HUES48 (cell line): ENCODE measurements around the gene ATP6V1F.

ENCODE experiments used
- H3K27ac ChIP-seq: one replicate; pipeline ENCODE4 v1.7.0; 2013; ENCODE audit warnings: low read depth, low read length, inconsistent platforms
- H3K27me3 ChIP-seq: 2 replicates; pipeline ENCODE4 v1.6.1; 2013; ENCODE audit warnings: mild to moderate bottlenecking, low read length; ENCODE audit not compliant: control insufficient read depth, insufficient read depth
- H3K36me3 ChIP-seq: 2 replicates; pipeline ENCODE4 v1.6.1; 2013; ENCODE audit warnings: low read length; ENCODE audit not compliant: control insufficient read depth, insufficient read depth
- H3K4me1 ChIP-seq: 2 replicates; pipeline ENCODE4 v1.6.1; 2013; ENCODE audit warnings: mild to moderate bottlenecking, low read length; ENCODE audit not compliant: control insufficient read depth, insufficient read depth
- H3K4me3 ChIP-seq: 2 replicates; pipeline ENCODE4 v1.5.1; 2013; ENCODE audit warnings: mild to moderate bottlenecking, low read depth, low read length
- H3K9ac ChIP-seq: 2 replicates; pipeline ENCODE4 v1.6.1; 2013; ENCODE audit warnings: mild to moderate bottlenecking, low read depth, low read length, moderate library complexity
- H3K9me3 ChIP-seq: 2 replicates; pipeline ENCODE4 v1.6.1; 2013; ENCODE audit warnings: low read length; ENCODE audit not compliant: control insufficient read depth, insufficient read depth

The ATP6V1F gene

DNA sequence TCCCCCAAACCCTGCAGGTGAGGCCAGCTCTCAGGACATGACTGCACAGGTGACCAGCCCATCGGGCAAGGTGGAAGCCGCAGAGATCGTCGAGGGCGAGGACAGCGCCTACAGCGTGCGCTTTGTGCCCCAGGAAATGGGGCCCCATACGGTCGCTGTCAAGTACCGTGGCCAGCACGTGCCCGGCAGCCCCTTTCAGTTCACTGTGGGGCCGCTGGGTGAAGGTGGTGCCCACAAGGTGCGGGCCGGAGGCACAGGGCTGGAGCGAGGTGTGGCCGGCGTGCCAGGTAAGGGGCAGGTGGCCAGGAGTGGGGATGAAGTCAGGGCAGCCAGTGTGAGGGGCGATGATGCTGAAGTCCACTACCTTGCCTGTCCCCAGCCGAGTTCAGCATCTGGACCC is 8.3 kb upstream of the ATP6V1F start:
- Histone ChIP-seq H3K27ac (no peak overlapping the region), H3K4me1 (no peaks in the 10 kb centered on the region), H3K27me3 (no peaks in the 10 kb centered on the region)

DNA sequence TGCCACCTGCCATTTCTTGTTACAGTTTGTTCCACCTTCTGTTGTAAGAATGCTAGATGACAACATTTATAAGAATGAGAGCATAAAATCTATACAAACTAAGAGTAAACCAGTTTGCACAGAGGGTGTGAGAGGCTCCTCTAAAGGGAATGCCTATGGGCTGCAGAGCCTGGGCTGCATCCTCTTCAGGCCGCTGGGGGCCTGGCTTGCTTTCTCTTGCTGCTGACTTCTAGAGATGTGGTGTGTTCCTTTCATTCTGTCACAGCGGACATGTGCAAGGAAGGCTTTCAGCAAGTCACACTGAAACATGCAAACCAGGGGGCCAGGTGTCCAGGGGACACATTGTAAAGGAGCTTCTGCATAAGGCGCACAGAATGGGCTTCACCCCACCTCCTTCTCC is 7.1 kb upstream of the ATP6V1F start:
- Histone ChIP-seq H3K4me3 (no peak overlapping the region), H3K9ac (no peak overlapping the region), H3K4me1 (peaks cover 10% of the 10 kb centered on the region; the same call in 1 of the 2 replicates), H3K27ac (no peak overlapping the region), H3K27me3 (no peaks in the 10 kb centered on the region), H3K9me3 (no peaks in the 10 kb centered on the region), H3K36me3 (0 out of 2 replicates have a peak, but pooled peaks cover 2% of the 10 kb centered on the region)

More for the DNA sequence above, 8.3 kb upstream of the ATP6V1F start:
- Histone ChIP-seq H3K36me3 (0 out of 2 replicates have a peak, but pooled peaks cover 2% of the 10 kb centered on the region), H3K9me3 (no peaks in the 10 kb centered on the region), H3K4me3 (no peak overlapping the region), H3K9ac (no peak overlapping the region)

DNA sequence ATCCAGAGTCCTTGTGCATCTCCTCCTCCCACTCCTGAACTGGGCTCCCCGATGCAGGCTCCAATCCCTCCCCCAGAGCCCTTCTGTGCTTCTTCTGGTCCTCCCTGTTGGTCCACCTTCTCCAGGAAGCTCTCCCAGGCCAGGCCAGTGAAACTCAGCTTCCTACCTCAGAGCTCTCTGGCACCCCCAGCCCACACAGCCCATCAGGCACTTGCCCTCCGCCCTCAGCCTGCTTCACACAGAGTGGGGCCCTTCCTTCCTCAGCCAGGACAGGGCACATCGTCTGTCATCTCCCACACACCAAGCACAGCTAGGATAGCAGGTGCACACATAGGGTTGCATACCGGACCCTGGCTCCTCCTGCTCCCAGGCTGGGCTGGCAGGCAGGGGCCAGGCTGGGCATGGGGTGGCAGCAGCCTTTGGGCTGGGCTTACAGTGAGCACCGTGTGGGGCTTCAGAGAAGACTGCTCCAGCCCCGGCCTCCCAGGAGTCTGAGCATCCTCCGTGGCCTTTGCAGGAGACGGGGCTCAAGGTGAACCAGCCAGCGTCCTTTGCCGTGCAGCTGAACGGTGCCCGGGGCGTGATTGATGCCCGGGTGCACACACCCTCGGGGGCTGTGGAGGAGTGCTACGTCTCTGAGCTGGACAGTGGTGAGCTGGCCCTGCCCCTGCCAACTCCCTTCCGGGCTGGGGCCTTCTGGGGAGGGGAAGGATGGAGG is 6.5 kb upstream of the ATP6V1F start:
- Histone ChIP-seq H3K4me1 (peaks cover 13% of the 10 kb centered on the region; the same call in 1 of the 2 replicates), H3K9ac (no peak overlapping the region)

DNA sequence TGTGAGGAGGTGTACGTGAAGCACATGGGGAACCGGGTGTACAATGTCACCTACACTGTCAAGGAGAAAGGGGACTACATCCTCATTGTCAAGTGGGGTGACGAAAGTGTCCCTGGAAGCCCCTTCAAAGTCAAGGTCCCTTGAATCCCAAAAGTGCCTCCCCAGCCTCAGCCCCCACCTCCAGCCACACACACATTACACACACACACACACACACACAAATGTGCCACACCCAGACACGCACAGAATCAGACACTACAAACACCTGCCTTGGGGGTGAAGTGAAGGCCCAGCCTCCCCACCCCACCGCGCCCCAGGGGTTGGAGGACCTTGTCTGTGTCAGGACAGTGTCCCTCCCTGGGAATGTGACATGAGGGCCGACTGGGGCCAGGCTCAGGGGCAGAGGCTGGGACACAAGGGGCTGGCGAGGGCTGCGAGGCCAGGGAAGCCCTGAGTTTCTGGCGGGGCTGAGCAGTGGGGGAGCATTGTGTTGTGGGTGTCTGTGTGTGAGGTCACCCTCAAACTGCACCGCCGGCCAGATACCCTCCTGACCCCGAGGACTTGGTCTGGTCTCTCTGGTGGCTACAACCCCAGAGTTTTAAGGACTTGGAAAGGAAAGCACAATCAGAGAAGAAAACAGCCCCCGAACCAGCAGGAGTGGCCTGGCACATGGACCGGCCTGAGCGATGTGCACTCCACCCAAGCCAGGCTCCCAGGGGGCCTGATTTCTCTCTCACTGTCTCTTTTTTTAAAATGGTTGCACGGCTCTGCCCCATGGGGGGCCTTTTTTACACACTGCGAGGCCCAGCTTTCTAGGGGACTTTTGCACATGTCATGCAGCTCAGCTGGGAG is 4.0 kb upstream of the ATP6V1F start:
- Histone ChIP-seq H3K36me3 (no peaks in the 10 kb centered on the region), H3K4me1 (peaks cover 13% of the 10 kb centered on the region; the same call in 1 of the 2 replicates), H3K27ac (no peak overlapping the region), H3K27me3 (no peaks in the 10 kb centered on the region), H3K4me3 (no peak overlapping the region), H3K9me3 (no peaks in the 10 kb centered on the region), H3K9ac (no peak overlapping the region)

More for the DNA sequence above, 6.5 kb upstream of the ATP6V1F start:
- H3K27me3 ChIP-seq: no peaks in the 10 kb centered on the region
- H3K27ac ChIP-seq: no peak overlapping the region
- H3K4me3 ChIP-seq: no peak overlapping the region
- no peaks in the 10 kb centered on the region for H3K9me3 ChIP-seq
- H3K36me3 ChIP-seq: 0 out of 2 replicates have a peak, but pooled peaks cover 2% of the 10 kb centered on the region

DNA sequence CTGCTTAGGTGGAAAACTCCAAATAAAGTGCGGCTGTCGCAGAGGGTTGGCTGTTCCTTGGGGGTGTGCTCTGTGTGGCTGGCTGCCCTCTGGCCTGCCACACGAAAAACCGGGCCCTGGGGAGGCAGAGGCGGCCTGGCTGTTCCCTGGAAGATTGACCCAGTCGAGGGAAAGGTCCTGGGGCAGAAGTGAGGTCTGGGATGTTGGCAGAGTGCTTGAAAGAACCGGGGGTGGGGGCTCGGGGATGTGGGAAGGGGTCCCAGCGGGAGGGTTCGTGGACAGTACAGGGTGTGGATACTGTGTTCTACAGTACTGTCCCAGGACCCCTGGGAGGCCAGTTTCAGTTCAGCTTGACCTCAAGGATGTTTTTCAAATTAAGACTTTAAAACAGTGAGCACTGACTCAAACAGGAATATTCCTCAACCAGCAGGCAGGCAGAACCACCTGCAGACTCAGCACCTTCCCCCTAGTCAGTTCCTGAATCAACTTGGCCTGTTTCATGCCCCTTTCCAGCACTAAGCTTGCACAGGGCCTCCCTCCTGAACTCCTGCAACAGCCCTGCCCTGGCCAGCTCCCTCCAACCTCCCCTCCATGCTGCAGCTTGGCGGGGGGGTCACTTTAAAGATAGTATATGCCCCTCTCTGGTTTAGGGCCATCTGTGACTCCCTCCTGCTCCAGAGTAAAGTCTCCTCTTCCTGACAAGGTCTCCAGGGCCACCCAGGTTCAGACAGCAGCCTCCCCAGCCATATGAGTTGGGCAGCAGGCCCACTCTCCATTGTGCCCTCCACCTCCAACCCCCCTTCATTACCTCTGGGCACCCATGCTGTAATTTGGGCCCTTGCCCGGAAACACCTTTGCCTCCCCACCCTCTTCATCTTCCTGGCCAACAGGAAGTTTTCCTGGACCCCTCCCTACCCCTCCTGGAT is 3.2 kb upstream of the ATP6V1F start:
- Histone ChIP-seq H3K27me3 (no peaks in the 10 kb centered on the region), H3K9me3 (no peaks in the 10 kb centered on the region), H3K4me1 (peaks cover 13% of the 10 kb centered on the region; the same call in 1 of the 2 replicates), H3K27ac (no peak overlapping the region), H3K4me3 (no peak overlapping the region), H3K36me3 (no peaks in the 10 kb centered on the region), H3K9ac (no peak overlapping the region)

DNA sequence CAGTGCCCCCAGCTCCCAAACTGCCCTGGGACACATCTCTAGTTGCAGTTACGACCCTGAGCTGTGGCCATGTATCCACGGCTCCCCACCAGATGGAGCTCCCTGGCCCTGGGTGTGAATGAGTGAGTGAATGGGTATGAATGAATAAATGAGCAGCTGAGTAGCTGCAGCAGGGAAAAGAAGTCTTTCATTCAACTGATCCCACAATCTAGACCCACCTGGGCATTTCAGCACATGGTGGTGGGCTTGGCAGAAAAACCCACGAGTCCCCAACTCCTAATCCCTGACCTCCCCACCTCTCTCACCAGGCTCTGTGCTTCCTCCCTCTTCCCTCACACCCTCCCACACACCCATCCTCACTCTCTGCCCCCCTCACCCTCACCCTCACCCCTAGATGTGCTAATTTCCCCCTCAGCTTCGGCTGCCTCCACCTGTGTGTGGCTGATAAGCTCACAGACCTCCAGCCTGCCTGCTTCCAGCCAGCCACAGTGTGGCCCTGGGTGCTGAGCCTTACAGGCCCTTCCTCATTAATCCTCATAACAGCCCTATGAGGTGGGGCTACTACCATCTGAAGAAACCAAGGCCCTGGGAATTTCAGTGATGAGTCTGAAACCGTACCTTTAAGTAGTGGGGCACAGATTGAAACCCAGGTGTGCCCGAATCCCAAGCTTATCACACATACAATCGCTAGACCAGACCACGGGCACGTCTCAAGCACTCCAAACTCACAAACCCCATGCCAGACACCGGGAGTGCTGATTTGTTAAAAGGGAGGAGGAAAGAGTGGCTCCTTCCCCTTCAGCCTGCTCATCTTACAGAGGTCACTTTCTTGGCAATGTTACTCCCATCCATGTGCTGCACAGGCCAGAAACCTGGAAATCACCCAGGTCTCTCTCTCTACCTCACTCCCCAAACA is 2.2 kb upstream of the ATP6V1F start:
- Histone ChIP-seq H3K36me3 (peaks cover 7% of the 10 kb centered on the region), H3K9me3 (no peaks in the 10 kb centered on the region), H3K9ac (no peak overlapping the region), H3K27ac (no peak overlapping the region), H3K27me3 (no peaks in the 10 kb centered on the region), H3K4me3 (no peak overlapping the region), H3K4me1 (peaks cover 13% of the 10 kb centered on the region; the same call in 1 of the 2 replicates)

DNA sequence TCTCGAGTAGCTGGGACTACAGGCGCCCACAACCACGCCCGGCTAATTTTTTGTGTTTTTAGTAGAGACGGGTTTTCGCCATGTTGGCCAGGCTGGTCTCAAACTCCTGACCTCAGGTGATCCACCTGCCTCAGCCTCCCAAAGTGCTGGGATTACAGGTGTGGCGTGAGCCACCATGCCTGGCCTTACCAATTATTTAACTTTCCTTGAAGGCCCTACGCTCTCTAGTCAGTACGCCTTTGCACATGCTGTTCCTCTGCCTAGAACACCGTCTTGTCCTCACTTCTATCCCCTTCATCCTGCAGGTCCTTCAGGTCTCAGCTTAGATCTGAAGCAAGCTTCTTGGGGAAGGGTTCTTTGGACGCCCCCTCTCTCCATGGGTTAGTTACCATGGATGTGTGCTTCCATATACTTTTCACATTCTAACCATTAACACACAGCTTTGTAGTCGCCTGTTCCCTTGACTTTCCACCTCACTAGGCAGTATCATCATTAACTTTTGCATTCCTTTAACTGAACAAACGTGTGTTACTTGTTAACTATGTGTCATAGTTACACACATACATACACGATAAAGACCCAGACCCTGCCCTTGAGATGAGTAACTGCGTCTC is 592 bp upstream of the ATP6V1F start:
- Histone ChIP-seq H3K36me3 (peaks cover 15% of the 10 kb centered on the region), H3K9me3 (no peaks in the 10 kb centered on the region), H3K4me3 (peak overlapping the region; percentile 82), H3K27me3 (peaks cover 1% of the 10 kb centered on the region; the same call in 1 of the 2 replicates), H3K4me1 (peaks cover 13% of the 10 kb centered on the region; the same call in 1 of the 2 replicates), H3K27ac (no peak overlapping the region), H3K9ac (no peak overlapping the region)

DNA sequence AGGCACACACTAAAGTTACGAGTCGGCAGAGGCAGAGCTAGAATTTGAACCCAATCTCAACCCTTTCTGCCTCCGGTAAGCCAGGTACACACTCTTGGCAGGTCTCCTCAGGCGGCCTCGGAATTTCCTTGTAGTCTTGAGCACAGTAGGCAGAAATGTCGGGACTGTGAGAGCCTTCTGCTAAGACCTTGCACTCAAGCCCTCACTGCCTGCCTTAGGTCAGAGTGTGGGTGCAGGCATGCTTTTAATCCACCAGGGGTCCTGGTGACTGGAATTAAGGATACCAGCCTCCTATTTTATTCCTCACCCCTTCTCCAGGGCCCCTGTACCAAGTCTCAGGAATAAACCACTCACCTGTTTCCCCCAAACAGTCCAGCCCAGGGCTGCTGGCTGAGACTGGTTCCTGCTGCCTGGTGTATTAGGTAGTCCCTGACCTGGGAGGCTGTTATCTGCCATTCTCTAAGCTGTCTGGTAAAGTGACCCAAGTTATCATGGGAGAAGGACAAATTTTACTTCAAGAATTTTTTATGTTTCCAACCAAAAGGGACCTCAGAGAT is 855 bp downstream of the ATP6V1F start:
- H3K4me1 ChIP-seq: peaks cover 20% of the 10 kb centered on the region; the same call in 1 of the 2 replicates
- no peaks in the 10 kb centered on the region for H3K9me3 ChIP-seq
- peak overlapping the region; percentile 82 for H3K4me3 ChIP-seq
- peaks cover 12% of the 10 kb centered on the region for H3K27me3 ChIP-seq
- H3K9ac ChIP-seq: peak overlapping the region; percentile 39
- no peak overlapping the region for H3K27ac ChIP-seq
- peaks cover 15% of the 10 kb centered on the region for H3K36me3 ChIP-seq

DNA sequence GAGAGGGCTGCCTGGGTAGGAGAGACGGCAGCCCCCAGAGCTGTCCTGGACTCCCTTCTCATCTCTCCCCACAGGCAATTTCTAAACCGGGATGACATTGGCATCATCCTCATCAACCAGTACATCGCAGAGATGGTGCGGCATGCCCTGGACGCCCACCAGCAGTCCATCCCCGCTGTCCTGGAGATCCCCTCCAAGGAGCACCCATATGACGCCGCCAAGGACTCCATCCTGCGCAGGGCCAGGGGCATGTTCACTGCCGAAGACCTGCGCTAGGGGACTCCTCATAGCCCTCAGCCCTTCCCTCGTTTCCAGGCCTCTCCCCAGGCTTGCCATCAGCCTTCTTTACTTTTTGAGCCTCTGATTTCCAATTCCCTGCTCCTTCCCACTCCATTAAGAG is 2.6 kb downstream of the ATP6V1F start:
- no peaks in the 10 kb centered on the region for H3K9me3 ChIP-seq
- peaks cover 19% of the 10 kb centered on the region for H3K4me1 ChIP-seq
- H3K9ac ChIP-seq: no peak overlapping the region
- no peak overlapping the region for H3K4me3 ChIP-seq
- H3K27me3 ChIP-seq: peaks cover 30% of the 10 kb centered on the region
- peaks cover 15% of the 10 kb centered on the region for H3K36me3 ChIP-seq
- H3K27ac ChIP-seq: no peak overlapping the region
